Caco-2 (cell line): ENCODE data around the gene ELMOD1. TPM values are rescaled to one million over a fixed set of nuclear protein-coding genes. Genes with fewer than 3 reads are reported as not detected.

Source experiments
- BruUV-seq: library from RNA; stranded (reverse); fragments of 400-500 nt; replicated peaks from 2 replicates; lab custom pipeline; 2021; lab: Mats Ljungman, UMichigan
- CTCF ChIA-PET: fragments of 300-600 bp; sonication (Branson Sonifier 250); formaldehyde crosslinking; loops from one replicate; lab custom pipeline; 2022; ENCODE audit warnings: antibody characterized with exemption; lab: Charles Lee
- POLR2A ChIA-PET: fragments of 300-600 bp; sonication (Branson Sonifier 250); formaldehyde crosslinking; loops from one replicate; lab custom pipeline; 2022; ENCODE audit warnings: antibody characterized with exemption; lab: Charles Lee
- DNase-seq, 2 experiments: peaks; one replicate each; pipeline versions ENCODE4 v3.0.0 to v3.0.0-alpha.2; 2020 to 2022
- H3K27me3 ChIP-seq: replicated peaks from 2 replicates; pipeline ENCODE4 v1.6.0; 2011; ENCODE audit warnings: low read length; ENCODE audit not compliant: control insufficient read depth, insufficient read depth
- H3K36me3 ChIP-seq: 2 replicates; pipeline ENCODE4 v1.5.1; 2011; ENCODE audit warnings: low read length; ENCODE audit not compliant: control insufficient read depth, insufficient read depth
- H3K4me1 ChIP-seq: fragments of 250-450 bp; sonication (Bioruptor Pico); 2 replicates; pipeline ENCODE4 v1.5.1; 2020; ENCODE audit warnings: mild to moderate bottlenecking
- H3K4me3 ChIP-seq: 2 replicates; pipeline ENCODE4 v1.5.1; 2011; ENCODE audit warnings: low read depth, mild to moderate bottlenecking, control low read depth, low read length
- H3K9me3 ChIP-seq: fragments of 250-450 bp; sonication (Bioruptor Pico); 2 replicates; pipeline ENCODE4 v1.5.1; 2020; ENCODE audit warnings: mild to moderate bottlenecking, moderate library complexity
- H3K27ac Mint-ChIP-seq: one replicate; pipeline ENCODE4 v1.8.0; 2022; ENCODE audit warnings: mixed read lengths; ENCODE audit not compliant: unreplicated experiment
- H3K27me3 Mint-ChIP-seq: one replicate; pipeline ENCODE4 v1.8.0; 2022; ENCODE audit warnings: mixed read lengths; ENCODE audit not compliant: insufficient read depth, unreplicated experiment
- H3K36me3 Mint-ChIP-seq: one replicate; pipeline ENCODE4 v1.8.0; 2022; ENCODE audit warnings: mild to moderate bottlenecking, mixed read lengths; ENCODE audit not compliant: insufficient read depth, unreplicated experiment
- H3K4me1 Mint-ChIP-seq: one replicate; pipeline ENCODE4 v1.8.0; 2022; ENCODE audit warnings: low read depth, mixed read lengths; ENCODE audit not compliant: unreplicated experiment
- H3K4me3 Mint-ChIP-seq: one replicate; pipeline ENCODE4 v1.8.0; 2022; ENCODE audit warnings: mild to moderate bottlenecking, moderate library complexity, mixed read lengths; ENCODE audit not compliant: unreplicated experiment
- H3K9me3 Mint-ChIP-seq: one replicate; pipeline ENCODE4 v1.8.0; 2022; ENCODE audit warnings: mixed read lengths; ENCODE audit not compliant: unreplicated experiment
- intact Hi-C: fragments of 100-400 bp; cut with micrococcal nuclease; formaldehyde crosslinking; loops from one replicate; pipeline ENCODE4 v1.10.0; 2022; ENCODE audit not compliant: unreplicated experiment
- total RNA-seq: library from RNA; stranded (reverse); gene quantifications from 2 replicates; pipeline ENCODE4 v1.2.3, GENCODE V29; 2022
- TF ChIP-seq, protein P1 (sequence below), 2 experiments: fragments of 200-600 bp in 1 of 2; IDR thresholded peaks; 1 replicate in 1 of 2; 2 replicates in 1 of 2; pipeline versions ENCODE4 v1.5.1 to v1.8.0; 2011 to 2022; ENCODE audit warnings: antibody characterized with exemption in 1 of 2, control low read depth in 1 of 2, inconsistent platforms in 1 of 2, low read depth in 1 of 2, low read length in 1 of 2, mild to moderate bottlenecking in 1 of 2, moderate library complexity in 1 of 2; ENCODE audit not compliant: insufficient read depth in 1 of 2, severe bottlenecking in 1 of 2, unreplicated experiment in 1 of 2

The ELMOD1 gene
- total RNA-seq, 1 experiment from 2014 or later, result not detected

DNA sequence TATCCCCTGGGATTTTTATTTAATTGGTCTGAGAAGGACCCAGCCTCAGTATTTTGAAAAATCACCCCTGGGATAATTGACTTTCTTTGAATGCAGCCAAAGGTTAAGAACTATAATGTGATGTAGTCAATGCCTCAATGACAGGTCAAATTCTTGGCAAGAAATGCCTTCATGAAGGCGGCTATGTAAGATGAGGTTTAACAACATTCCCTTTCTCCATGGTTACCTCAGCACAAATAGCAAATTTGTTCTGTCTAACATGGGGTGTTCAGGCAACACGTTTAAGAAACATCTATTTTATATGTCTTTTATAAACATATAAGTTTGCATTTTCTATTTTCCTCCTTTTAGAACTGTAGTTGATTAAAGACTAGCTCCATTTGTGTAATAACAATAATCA, 115.6 kb downstream of the ELMOD1 start:
- CTCF ChIA-PET, result no interaction called here
- H3K9me3 ChIP-seq, result no peaks in the 10 kb centered on the region
- H3K27me3 ChIP-seq, result peaks cover 2% of the 10 kb centered on the region; the same call in 1 of the 2 replicates
- no peaks in the 10 kb centered on the region for H3K36me3 ChIP-seq
- H3K36me3 Mint-ChIP-seq, result no peaks in the 10 kb centered on the region
- no peak overlapping the region for H3K27ac Mint-ChIP-seq
- no peak for DNase-seq
- peaks cover 24% of the 10 kb centered on the region for H3K27me3 Mint-ChIP-seq
- intact Hi-C loops, result no loop called here
- BruUV-seq, result no TSS peak
- no peak overlapping the region for H3K4me3 ChIP-seq
- peaks cover 13% of the 10 kb centered on the region for H3K4me1 ChIP-seq
- POLR2A ChIA-PET, result no interaction called here
- no peaks in the 10 kb centered on the region for H3K4me1 Mint-ChIP-seq
- no peak overlapping the region for H3K4me3 Mint-ChIP-seq
- TF ChIP-seq, protein P1, sequence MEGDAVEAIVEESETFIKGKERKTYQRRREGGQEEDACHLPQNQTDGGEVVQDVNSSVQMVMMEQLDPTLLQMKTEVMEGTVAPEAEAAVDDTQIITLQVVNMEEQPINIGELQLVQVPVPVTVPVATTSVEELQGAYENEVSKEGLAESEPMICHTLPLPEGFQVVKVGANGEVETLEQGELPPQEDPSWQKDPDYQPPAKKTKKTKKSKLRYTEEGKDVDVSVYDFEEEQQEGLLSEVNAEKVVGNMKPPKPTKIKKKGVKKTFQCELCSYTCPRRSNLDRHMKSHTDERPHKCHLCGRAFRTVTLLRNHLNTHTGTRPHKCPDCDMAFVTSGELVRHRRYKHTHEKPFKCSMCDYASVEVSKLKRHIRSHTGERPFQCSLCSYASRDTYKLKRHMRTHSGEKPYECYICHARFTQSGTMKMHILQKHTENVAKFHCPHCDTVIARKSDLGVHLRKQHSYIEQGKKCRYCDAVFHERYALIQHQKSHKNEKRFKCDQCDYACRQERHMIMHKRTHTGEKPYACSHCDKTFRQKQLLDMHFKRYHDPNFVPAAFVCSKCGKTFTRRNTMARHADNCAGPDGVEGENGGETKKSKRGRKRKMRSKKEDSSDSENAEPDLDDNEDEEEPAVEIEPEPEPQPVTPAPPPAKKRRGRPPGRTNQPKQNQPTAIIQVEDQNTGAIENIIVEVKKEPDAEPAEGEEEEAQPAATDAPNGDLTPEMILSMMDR (IDR thresholded peaks at IDR 0.05; ENCODE audit: insufficient read depth in 1 of 2, low read depth in 1 of 2, low read length in 1 of 2, severe bottlenecking in 1 of 2, unreplicated experiment in 1 of 2), result no peak
- no peaks in the 10 kb centered on the region for H3K9me3 Mint-ChIP-seq

DNA sequence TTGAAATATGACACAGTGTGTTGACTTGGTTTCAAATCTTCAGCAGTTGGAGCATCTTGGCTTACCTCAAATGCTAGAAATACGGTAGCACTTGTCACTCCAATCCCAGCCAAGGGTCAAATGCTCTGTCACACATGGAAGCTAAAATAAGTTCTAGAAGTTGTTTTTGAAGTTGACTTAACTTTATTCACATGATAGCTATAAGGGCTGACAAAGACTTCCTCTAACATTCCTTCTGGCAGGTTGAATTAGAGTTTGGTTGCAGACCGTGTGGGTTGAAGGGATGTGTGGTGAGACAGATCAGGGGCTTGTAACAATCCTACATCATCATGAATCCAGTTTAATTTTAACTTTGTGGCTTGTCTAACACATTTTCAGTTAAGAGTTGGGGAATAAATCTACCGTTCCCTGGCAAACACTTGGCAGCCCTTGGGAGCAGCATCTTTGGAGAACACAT, 116.3 kb downstream of the ELMOD1 start:
- ChIA-PET POLR2A (no interaction called here), CTCF (no interaction called here)

DNA sequence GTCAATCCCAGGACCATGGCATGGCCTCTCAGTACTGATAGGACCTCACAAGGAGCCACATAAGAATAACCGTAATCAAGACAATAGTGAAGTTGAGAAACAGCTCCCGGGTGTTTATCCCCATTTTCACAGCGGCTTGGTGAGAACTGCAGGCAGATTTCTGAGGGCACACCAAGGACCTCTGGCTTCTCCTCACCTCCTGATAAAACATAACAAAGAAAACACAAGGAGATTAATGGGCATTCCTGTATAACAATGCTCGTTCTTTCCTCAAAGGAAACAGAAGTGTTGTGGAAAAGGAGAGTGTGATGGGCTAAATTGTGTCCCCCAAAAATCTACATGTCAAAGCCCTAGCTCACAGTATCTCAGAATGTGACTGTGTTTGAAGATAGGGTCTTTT, 116.9 kb downstream of the ELMOD1 start:
- ChIA-PET CTCF (no interaction called here), POLR2A (no interaction called here)
- Histone ChIP-seq H3K4me1 (peaks cover 16% of the 10 kb centered on the region), H3K4me3 (no peak overlapping the region), H3K27me3 (peaks cover 2% of the 10 kb centered on the region; the same call in 1 of the 2 replicates), H3K36me3 (no peaks in the 10 kb centered on the region), H3K9me3 (no peaks in the 10 kb centered on the region)
- Mint-ChIP-seq H3K36me3 (no peaks in the 10 kb centered on the region), H3K27ac (no peak overlapping the region), H3K4me1 (no peaks in the 10 kb centered on the region), H3K27me3 (peaks cover 22% of the 10 kb centered on the region), H3K4me3 (no peak overlapping the region), H3K9me3 (no peaks in the 10 kb centered on the region)
- intact Hi-C loops, result no loop called here
- BruUV-seq, result no TSS peak
- DNase-seq, result no peak
- TF ChIP-seq, protein P1 (IDR thresholded peaks at IDR 0.05; ENCODE audit: insufficient read depth in 1 of 2, low read depth in 1 of 2, low read length in 1 of 2, severe bottlenecking in 1 of 2, unreplicated experiment in 1 of 2), result no peak

More for the DNA sequence above, 116.3 kb downstream of the ELMOD1 start:
- Histone ChIP-seq H3K4me1 (peaks cover 16% of the 10 kb centered on the region), H3K27me3 (peaks cover 2% of the 10 kb centered on the region; the same call in 1 of the 2 replicates), H3K36me3 (no peaks in the 10 kb centered on the region), H3K4me3 (no peak overlapping the region), H3K9me3 (no peaks in the 10 kb centered on the region)
- Mint-ChIP-seq H3K36me3 (no peaks in the 10 kb centered on the region), H3K4me1 (no peaks in the 10 kb centered on the region), H3K27ac (no peak overlapping the region), H3K4me3 (no peak overlapping the region), H3K27me3 (peaks cover 22% of the 10 kb centered on the region), H3K9me3 (no peaks in the 10 kb centered on the region)
- BruUV-seq, result no TSS peak
- DNase-seq, result no peak
- intact Hi-C loops, result no loop called here
- TF ChIP-seq, protein P1 (IDR thresholded peaks at IDR 0.05; ENCODE audit: insufficient read depth in 1 of 2, low read depth in 1 of 2, low read length in 1 of 2, severe bottlenecking in 1 of 2, unreplicated experiment in 1 of 2), result no peak
